Endothelial cell of umbilical vein (primary cell): ENCODE data around the gene UVSSA. TPM values are rescaled to one million over a fixed set of nuclear protein-coding genes. Genes with fewer than 3 reads are reported as not detected.

Experiments
- BruUV-seq: library from RNA; stranded (reverse); fragments of 400-500 nt; replicated peaks from 2 replicates; lab custom pipeline; 2021; lab: Mats Ljungman, UMichigan
- CTCF ChIA-PET: fragments of 300-600, 350-600 bp; sonication (Branson Sonifier 250); formaldehyde crosslinking; loops from one replicate; lab custom pipeline; 2021; ENCODE audit warnings: antibody characterized with exemption, inconsistent platforms; lab: Charles Lee
- POLR2A ChIA-PET: fragments of 300-600, 350-600 bp; sonication (Branson Sonifier 250); formaldehyde crosslinking; loops from one replicate; lab custom pipeline; 2021; ENCODE audit warnings: antibody characterized with exemption, inconsistent platforms; lab: Charles Lee
- DNase-seq: peaks from one replicate; pipeline ENCODE4 v3.0.0-alpha.2; 2011; ENCODE audit warnings: low read depth, low spot score
- FAIRE-seq: peaks from 2 replicates; lab custom pipeline; 2011; peaks lifted over from hg19 to GRCh38; lab: Jason Lieb, UNC
- H2AFZ ChIP-seq: 2 replicates; pipeline ENCODE4 v1.6.0; 2012; ENCODE audit warnings: low read depth, low read length, control low read depth, inconsistent platforms
- H3K27ac ChIP-seq: 2 replicates; pipeline ENCODE4 v1.5.1; 2011; ENCODE audit warnings: low read depth, mild to moderate bottlenecking, control low read depth, low read length, moderate library complexity; ENCODE audit not compliant: insufficient read depth
- H3K27me3 ChIP-seq, 2 experiments: 2 replicates each; pipeline versions ENCODE4 v1.6.0 to v1.6.1; 2011; ENCODE audit warnings: low read length in 2 of 2, mixed read lengths in 1 of 2; ENCODE audit not compliant: control insufficient read depth in 2 of 2, insufficient read depth in 2 of 2
- H3K36me3 ChIP-seq, 2 experiments: 2 replicates in 1 of 2; 3 replicates in 1 of 2; pipeline ENCODE4 v1.5.1; 2011; ENCODE audit warnings: low read length in 2 of 2, mild to moderate bottlenecking in 1 of 2, moderate library complexity in 1 of 2; ENCODE audit not compliant: control insufficient read depth in 2 of 2, insufficient read depth in 2 of 2; ENCODE audit errors: extremely low read depth in 1 of 2
- H3K4me1 ChIP-seq: 3 replicates; pipeline ENCODE4 v1.5.1; 2011; ENCODE audit warnings: mild to moderate bottlenecking, low read length; ENCODE audit not compliant: control insufficient read depth, insufficient read depth; ENCODE audit errors: extremely low read depth
- H3K4me2 ChIP-seq: 2 replicates; pipeline ENCODE4 v1.6.1; 2011; ENCODE audit warnings: low read length, control low read depth, mixed read lengths; ENCODE audit not compliant: insufficient read depth
- H3K4me3 ChIP-seq, 3 experiments: fragments of 200-600 bp in 1 of 3; sonication (generic), shearing (Covaris generic) in 1 of 3; replicated peaks in 1 of 3; 2 replicates each; pipeline ENCODE4 v1.5.1; 2011 to 2016; ENCODE audit warnings: control low read depth in 3 of 3, low read length in 3 of 3, mild to moderate bottlenecking in 2 of 3, inconsistent platforms in 1 of 3, low read depth in 1 of 3, moderate library complexity in 1 of 3; ENCODE audit not compliant: insufficient read depth in 1 of 3
- H3K79me2 ChIP-seq: 2 replicates; pipeline ENCODE4 v1.6.0; 2012; ENCODE audit warnings: low read length, inconsistent platforms; ENCODE audit not compliant: control insufficient read depth, insufficient read depth
- H3K9ac ChIP-seq: replicated peaks from 2 replicates; pipeline ENCODE3; 2011; ENCODE audit warnings: low read length, control low read depth; ENCODE audit not compliant: insufficient read depth; ENCODE audit errors: extremely low read depth
- H3K9me1 ChIP-seq: replicated peaks from 3 replicates; pipeline ENCODE4 v1.6.0; 2011; ENCODE audit warnings: mild to moderate bottlenecking, low read length; ENCODE audit not compliant: control insufficient read depth, insufficient read depth; ENCODE audit errors: extremely low read depth
- H3K9me3 ChIP-seq: replicated peaks from 2 replicates; pipeline ENCODE4 v1.5.1; 2012; ENCODE audit warnings: low read length, inconsistent platforms; ENCODE audit not compliant: control insufficient read depth, insufficient read depth
- H4K20me1 ChIP-seq: replicated peaks from 2 replicates; pipeline ENCODE3; 2011; ENCODE audit warnings: mild to moderate bottlenecking, low read length; ENCODE audit not compliant: control insufficient read depth, insufficient read depth; ENCODE audit errors: extremely low read depth
- CTCF ChIP-seq, 2 donors: IDR thresholded peaks; 1 replicate in 1 of 2; 2 replicates in 1 of 2; pipeline ENCODE4 v1.5.1; 2011; ENCODE audit warnings: low read length in 2 of 2, mild to moderate bottlenecking in 2 of 2, moderate library complexity in 2 of 2, control low read depth in 1 of 2, inconsistent platforms in 1 of 2, low read depth in 1 of 2; ENCODE audit not compliant: insufficient read depth in 1 of 2; ENCODE audit errors: extremely low read depth in 1 of 2
- EZH2 ChIP-seq: IDR thresholded peaks from 2 replicates; pipeline ENCODE4 v1.6.1; 2012; ENCODE audit warnings: borderline replicate concordance, low read depth, mild to moderate bottlenecking, moderate library complexity, low read length, inconsistent platforms; ENCODE audit not compliant: severe bottlenecking
- FOS ChIP-seq: IDR thresholded peaks from 2 replicates; pipeline ENCODE4 v1.6.1; 2011; ENCODE audit warnings: mild to moderate bottlenecking, low read length, moderate library complexity, borderline replicate concordance; ENCODE audit not compliant: insufficient read depth
- GATA2 ChIP-seq: IDR thresholded peaks from 2 replicates; pipeline ENCODE4 v1.7.0; 2011; ENCODE audit warnings: low read depth, mild to moderate bottlenecking, moderate library complexity, mixed read lengths, low read length; ENCODE audit not compliant: insufficient read length, insufficient read depth
- JUN ChIP-seq: IDR thresholded peaks from 2 replicates; pipeline ENCODE4 v1.6.1; 2011; ENCODE audit warnings: borderline replicate concordance, low read depth; ENCODE audit not compliant: insufficient read length, insufficient read depth
- MAX ChIP-seq: IDR thresholded peaks from 2 replicates; pipeline ENCODE4 v1.6.1; 2011; ENCODE audit not compliant: insufficient read depth, insufficient read length
- MYC ChIP-seq: IDR thresholded peaks from one replicate; pipeline ENCODE4 v1.6.1; 2011; ENCODE audit warnings: mild to moderate bottlenecking, low read depth, low read length
- POLR2A ChIP-seq: IDR thresholded peaks from 2 replicates; pipeline ENCODE4 v1.6.1; 2012; ENCODE audit warnings: low read depth, mild to moderate bottlenecking, control low read depth, low read length
- POLR2AphosphoS5 ChIP-seq: IDR thresholded peaks from 2 replicates; pipeline ENCODE4 v1.6.1; 2012; ENCODE audit warnings: low read depth, mild to moderate bottlenecking, control low read depth, low read length, moderate library complexity; ENCODE audit not compliant: insufficient read depth
- dilution Hi-C: fragments of 300-500 bp; cut with MboI; formaldehyde crosslinking; loops from one replicate; pipeline ENCODE4 v1.15.0; 2019; ENCODE audit warnings: low sequenced_read_pairs; ENCODE audit not compliant: extremely low pct_ligation_motif_present
- intact Hi-C: fragments of 100-400 bp; cut with micrococcal nuclease; formaldehyde crosslinking; loops from one replicate; pipeline ENCODE4 v1.10.0; 2022
- polyA plus RNA-seq, 4 experiments: library from polyadenylated mRNA; depleted of rRNA in 3 of 4; stranded (reverse) in 3 of 4; unstranded in 1 of 4; fragments of >200 nt; gene quantifications; 2 replicates each; pipeline versions ENCODE4 v1.2.1 to v1.2.3, GENCODE V29; 2011 to 2012; ENCODE audit warnings: missing spikeins in 1 of 4
- total RNA-seq: library from RNA; stranded (reverse); gene quantifications from 2 replicates; pipeline ENCODE4 v1.2.3, GENCODE V29; 2021

UVSSA gene
- total and polyA plus RNA-seq, 2 donors (not counting 3 experiments of a cell fraction or from before 2014, with no cell fraction given): 7.1 to 14.9 TPM

GRCh38 chr4:1337951-1338751 lies 8.9 kb upstream of the UVSSA start:
- no peaks in the 10 kb centered on the region for H3K79me2 ChIP-seq
- DNase-seq (no peak), FAIRE-seq (no peak)
- H2AFZ ChIP-seq: no peak overlapping the region
- no peak for TF ChIP-seq JUN
- no peak for TF ChIP-seq MYC
- TF ChIP-seq POLR2A: no peak
- TF ChIP-seq MAX: no peak
- no peak for TF ChIP-seq EZH2
- no peak for TF ChIP-seq GATA2
- TF ChIP-seq CTCF (IDR thresholded peaks at IDR 0.05; ENCODE audit: extremely low read depth in 1 of 2, insufficient read depth in 1 of 2, low read depth in 1 of 2, low read length in 2 of 2): no peak
- TF ChIP-seq POLR2AphosphoS5: no peak
- TF ChIP-seq FOS: no peak
- H3K36me3 ChIP-seq: peaks cover 7 to 37% of the 10 kb centered on the region in 2 experiments
- ChIA-PET POLR2A (no interaction called here), CTCF (no interaction called here)
- intact Hi-C loops (no loop called here), dilution Hi-C loops (no loop called here)
- no peaks in the 10 kb centered on the region for H3K9me1 ChIP-seq
- no peak overlapping the region for H3K9ac ChIP-seq
- H3K4me2 ChIP-seq: no peak overlapping the region
- no peak overlapping the region for H3K27ac ChIP-seq
- no peak overlapping the region for H3K4me3 ChIP-seq
- H3K9me3 ChIP-seq: no peaks in the 10 kb centered on the region
- H4K20me1 ChIP-seq: no peaks in the 10 kb centered on the region
- peaks cover 10% of the 10 kb centered on the region for H3K4me1 ChIP-seq
- no TSS peak for BruUV-seq
- H3K27me3 ChIP-seq: no peaks in the 10 kb centered on the region
